ENCODE results near the gene ANKRD23. TPM values are rescaled to one million over a fixed set of nuclear protein-coding genes. Genes with fewer than 3 reads are reported as not detected.

Gene ANKRD23
- total and polyA plus RNA-seq, 2 of the 13 experiments (the other 11 are each of a cell fraction or from before 2014, with no cell fraction given) = 1.5 to 1.6 TPM

GRCh38 chr2:96867756-96868554 is 24.1 kb upstream of the ANKRD23 start (continued):
- TF ChIP-seq ZBTB40 (IDR thresholded peaks at IDR 0.05) (no peak), ZBTB40 (CRISPR knock-in tag; IDR thresholded peaks at IDR 0.05) (no peak), KDM2A (CRISPR knock-in tag; IDR thresholded peaks at IDR 0.05; ENCODE audit: borderline replicate concordance, low read depth) (no peak), HNRNPL (IDR thresholded peaks at IDR 0.05; ENCODE audit: low read depth, low read length) (peak; percentile 86), PTBP1 (IDR thresholded peaks at IDR 0.05; ENCODE audit: low read depth, low read length, poor library complexity, severe bottlenecking) (peak; percentile 26), KLF11 (CRISPR knock-in tag; IDR thresholded peaks at IDR 0.05) (no peak), ZNF441 (CRISPR knock-in tag; IDR thresholded peaks at IDR 0.05; ENCODE audit: borderline replicate concordance) (no peak), ZNF549 (CRISPR knock-in tag; IDR thresholded peaks at IDR 0.05) (no peak), ZNF333 (CRISPR knock-in tag; IDR thresholded peaks at IDR 0.05; ENCODE audit: borderline replicate concordance) (no peak), ZMYM4 (CRISPR knock-in tag; IDR thresholded peaks at IDR 0.05) (no peak), ZNF253 (CRISPR knock-in tag; IDR thresholded peaks at IDR 0.05; ENCODE audit: borderline replicate concordance) (peak; percentile 51; the same call in 1 of the 2 replicates), TRIM22 (IDR thresholded peaks at IDR 0.05) (no peak)

Measured in HepG2 (cell line).